ENCODE data around the gene PLN. TPM values are rescaled to one million over a fixed set of nuclear protein-coding genes. Genes with fewer than 3 reads are reported as not detected.

The PLN gene
- polyA plus RNA-seq, result not detected in 3 replicates
- polyA plus RNA-seq (2011; ENCODE audit: low read depth), result not detected
- polyA plus RNA-seq (2011; cell fraction: cytosol; rRNA removed), result not detected in 2 replicates
- polyA plus RNA-seq (2011; cell fraction: nucleus; rRNA removed), result not detected in 2 replicates
- polyA plus RNA-seq (2012; ENCODE audit: low replicate concordance), result not detected in 2 replicates
- not detected in 3 replicates for polyA minus RNA-seq
- not detected for polyA minus RNA-seq (2011; cell fraction: cytosol; rRNA and poly(A)+ RNA removed)
- not detected in 2 replicates for polyA minus RNA-seq (2011; cell fraction: nucleus; rRNA and poly(A)+ RNA removed)

GRCh38 chr6:118548136-118548535, at the start of gene PLN:
Gene PLN, plus strand, starts transcription at chr6:118548296. Its CDS starts 10,626 bp downstream, at chr6:118558922.
- Histone ChIP-seq H3K9me1 (ENCODE audit: control insufficient read depth, extremely low read depth, insufficient read depth, low read length) (no peaks in the 10 kb centered on the region), H3K79me2 (ENCODE audit: control insufficient read depth, insufficient read depth, low read length) (no peaks in the 10 kb centered on the region), H3K36me3 (ENCODE audit: control insufficient read depth in 2 of 2, extremely low read depth in 1 of 2, insufficient read depth in 2 of 2, low read length in 2 of 2) (no peaks in the 10 kb centered on the region), H3K9me3 (ENCODE audit: control insufficient read depth, low read depth, low read length) (no peaks in the 10 kb centered on the region), H2AFZ (ENCODE audit: control insufficient read depth, low read length) (no peak within 1 kb of the TSS), H4K20me1 (ENCODE audit: control insufficient read depth, extremely low read depth, insufficient read depth, low read length) (no peaks in the 10 kb centered on the region), H3K27me3 (ENCODE audit: control insufficient read depth, extremely low read depth, insufficient read depth, low read length) (no peaks in the 10 kb centered on the region), H3K9ac (ENCODE audit: control insufficient read depth, extremely low read depth, insufficient read depth, low read length) (no peak within 1 kb of the TSS), H3K4me3 (ENCODE audit: control insufficient read depth in 2 of 3, extremely low read depth in 1 of 3, insufficient read depth in 2 of 3, low read depth in 1 of 3, low read length in 3 of 3) (no peak within 1 kb of the TSS), H3K27ac (ENCODE audit: control insufficient read depth, insufficient read depth, low read length) (no peak within 1 kb of the TSS), H3K4me1 (ENCODE audit: control insufficient read depth, extremely low read depth, insufficient read depth, low read length) (no peaks in the 10 kb centered on the region), H3K4me2 (ENCODE audit: control insufficient read depth, extremely low read depth, insufficient read depth, low read depth, low read length) (no peak within 1 kb of the TSS)
- no peak for FAIRE-seq
- TF ChIP-seq CTCF (optimal IDR thresholded peaks at IDR 0.05 in 1 of 3, IDR thresholded peaks at IDR 0.05 in 1 of 3, conservative IDR thresholded peaks at IDR 0.05 in 1 of 3; ENCODE audit: extremely low read depth in 1 of 3, insufficient read depth in 2 of 3, low read length in 3 of 3) (no peak), EZH2 (IDR thresholded peaks at IDR 0.05; ENCODE audit: low read length) (no peak)
- dilution Hi-C loops (cut with MboI; ENCODE audit: extremely low pct_ligation_motif_present, low sequenced_read_pairs), result no loop called here
- DNase-seq (ENCODE audit: low read depth, low spot score), result no peak

- no peaks in the 10 kb centered on the region for H3K27me3 ChIP-seq (ENCODE audit: control insufficient read depth, extremely low read depth, insufficient read depth, low read length)
- H3K9ac ChIP-seq (ENCODE audit: control insufficient read depth, extremely low read depth, insufficient read depth, low read length), result no peak overlapping the region
- H3K79me2 ChIP-seq (ENCODE audit: control insufficient read depth, insufficient read depth, low read length), result no peaks in the 10 kb centered on the region
- no peak overlapping the region for H3K27ac ChIP-seq (ENCODE audit: control insufficient read depth, insufficient read depth, low read length)
- no peak overlapping the region for H3K4me2 ChIP-seq (ENCODE audit: control insufficient read depth, extremely low read depth, insufficient read depth, low read depth, low read length)
- H3K4me3 ChIP-seq (ENCODE audit: control insufficient read depth in 2 of 3, extremely low read depth in 1 of 3, insufficient read depth in 2 of 3, low read depth in 1 of 3, low read length in 3 of 3), result no peak overlapping the region
- H4K20me1 ChIP-seq (ENCODE audit: control insufficient read depth, extremely low read depth, insufficient read depth, low read length), result no peaks in the 10 kb centered on the region
- DNase-seq (ENCODE audit: low read depth, low spot score), result no peak
- FAIRE-seq, result no peak
- no peak overlapping the region for H2AFZ ChIP-seq (ENCODE audit: control insufficient read depth, low read length)
- peaks cover 4% of the 10 kb centered on the region for H3K4me1 ChIP-seq (ENCODE audit: control insufficient read depth, extremely low read depth, insufficient read depth, low read length)
- dilution Hi-C loops (cut with MboI; ENCODE audit: extremely low pct_ligation_motif_present, low sequenced_read_pairs), result no loop called here
- no peaks in the 10 kb centered on the region for H3K9me3 ChIP-seq (ENCODE audit: control insufficient read depth, low read depth, low read length)
- no peak for TF ChIP-seq CTCF (optimal IDR thresholded peaks at IDR 0.05 in 1 of 3, IDR thresholded peaks at IDR 0.05 in 1 of 3, conservative IDR thresholded peaks at IDR 0.05 in 1 of 3; ENCODE audit: extremely low read depth in 1 of 3, insufficient read depth in 2 of 3, low read length in 3 of 3)
- no peak for TF ChIP-seq EZH2 (IDR thresholded peaks at IDR 0.05; ENCODE audit: low read length)
- no peaks in the 10 kb centered on the region for H3K36me3 ChIP-seq (ENCODE audit: control insufficient read depth in 2 of 2, extremely low read depth in 1 of 2, insufficient read depth in 2 of 2, low read length in 2 of 2)
- no peaks in the 10 kb centered on the region for H3K9me1 ChIP-seq (ENCODE audit: control insufficient read depth, extremely low read depth, insufficient read depth, low read length)
Measured at GRCh38 chr6:118500130-118501015, 47.7 kb upstream of the PLN start.
